Neuronal stem cell (in vitro differentiated cells): ENCODE measurements around the gene PIGV.

Experiments
- DNase-seq: peaks from one replicate; pipeline ENCODE4 v3.0.0-alpha.2; 2013; ENCODE audit warnings: low spot score
- H2AFZ ChIP-seq: one replicate; pipeline ENCODE4 v1.6.1; 2013; ENCODE audit warnings: mild to moderate bottlenecking, low read length, inconsistent platforms
- H2AK5ac ChIP-seq: 2 replicates; pipeline ENCODE4 v1.6.1; 2013; ENCODE audit warnings: low read depth, mild to moderate bottlenecking, inconsistent platforms, low read length, moderate library complexity, mixed read lengths
- H2BK120ac ChIP-seq: 2 replicates; pipeline ENCODE4 v1.6.1; 2013; ENCODE audit warnings: low read depth, mild to moderate bottlenecking, inconsistent platforms, low read length, moderate library complexity, mixed read lengths
- H2BK12ac ChIP-seq: one replicate; pipeline ENCODE4 v1.6.1; 2013; ENCODE audit warnings: low read length, inconsistent platforms
- H2BK15ac ChIP-seq: 2 replicates; pipeline ENCODE4 v1.6.1; 2013; ENCODE audit warnings: mild to moderate bottlenecking, low read length, inconsistent platforms, mixed read lengths
- H2BK5ac ChIP-seq: one replicate; pipeline ENCODE4 v1.6.1; 2013; ENCODE audit warnings: inconsistent platforms, mild to moderate bottlenecking, low read length, moderate library complexity
- H3K14ac ChIP-seq: one replicate; pipeline ENCODE4 v1.6.1; 2013; ENCODE audit warnings: low read length, inconsistent platforms
- H3K18ac ChIP-seq: 2 replicates; pipeline ENCODE4 v1.6.1; 2013; ENCODE audit warnings: low read length, inconsistent platforms
- H3K23ac ChIP-seq: 2 replicates; pipeline ENCODE4 v1.6.1; 2013; ENCODE audit warnings: low read depth, mild to moderate bottlenecking, mixed read lengths, low read length, inconsistent platforms; ENCODE audit not compliant: poor library complexity
- H3K27ac ChIP-seq: replicated peaks from 3 replicates; pipeline ENCODE4 v1.5.1; 2013; ENCODE audit warnings: low read length, inconsistent platforms
- H3K27me3 ChIP-seq, 3 experiments: 2 replicates each; pipeline ENCODE4 v1.6.1; 2013; ENCODE audit warnings: low read length in 3 of 3, mild to moderate bottlenecking in 2 of 3, inconsistent platforms in 1 of 3, low read depth in 1 of 3, mixed read lengths in 1 of 3, moderate library complexity in 1 of 3; ENCODE audit not compliant: control insufficient read depth in 3 of 3, insufficient read depth in 3 of 3
- H3K36me3 ChIP-seq, 2 donors: replicated peaks in 1 of 2; 2 replicates each; pipeline ENCODE4 v1.6.1; 2013; ENCODE audit warnings: low read length in 2 of 2; ENCODE audit not compliant: control insufficient read depth in 2 of 2, insufficient read depth in 2 of 2
- H3K4ac ChIP-seq: 2 replicates; pipeline ENCODE4 v1.6.1; 2013; ENCODE audit warnings: inconsistent platforms, mild to moderate bottlenecking, low read length, moderate library complexity
- H3K4me1 ChIP-seq, 2 donors: 1 replicate in 1 of 2; 2 replicates in 1 of 2; pipeline ENCODE4 v1.6.1; 2013; ENCODE audit warnings: low read length in 2 of 2, low read depth in 1 of 2; ENCODE audit not compliant: control insufficient read depth in 2 of 2, insufficient read depth in 1 of 2
- H3K4me2 ChIP-seq: one replicate; pipeline ENCODE4 v1.6.1; 2013; ENCODE audit warnings: mild to moderate bottlenecking, low read length, inconsistent platforms; ENCODE audit not compliant: insufficient read depth, poor library complexity, severe bottlenecking
- H3K4me3 ChIP-seq, 2 donors: 2 replicates each; pipeline ENCODE4 v1.5.1; 2013; ENCODE audit warnings: low read length in 2 of 2, mild to moderate bottlenecking in 2 of 2, inconsistent platforms in 1 of 2, moderate library complexity in 1 of 2
- H3K79me1 ChIP-seq: one replicate; pipeline ENCODE4 v1.6.1; 2013; ENCODE audit warnings: low read depth, mild to moderate bottlenecking, inconsistent platforms, low read length, moderate library complexity
- H3K9ac ChIP-seq: one replicate; pipeline ENCODE4 v1.6.1; 2013; ENCODE audit warnings: mild to moderate bottlenecking, low read depth, low read length, inconsistent platforms; ENCODE audit not compliant: poor library complexity
- H3K9me3 ChIP-seq, 2 donors: replicated peaks in 1 of 2; 2 replicates each; pipeline versions ENCODE3 to v1.6.1; 2013; ENCODE audit warnings: low read length in 2 of 2, mild to moderate bottlenecking in 2 of 2, inconsistent platforms in 1 of 2, low read depth in 1 of 2, mixed read lengths in 1 of 2, moderate library complexity in 1 of 2; ENCODE audit not compliant: control insufficient read depth in 2 of 2, insufficient read depth in 1 of 2
- H4K8ac ChIP-seq: one replicate; pipeline ENCODE4 v1.6.1; 2013; ENCODE audit warnings: low read depth, mild to moderate bottlenecking, inconsistent platforms, low read length, moderate library complexity
- H4K91ac ChIP-seq: one replicate; pipeline ENCODE4 v1.6.1; 2013; ENCODE audit warnings: low read length, low read depth, mild to moderate bottlenecking, inconsistent platforms; ENCODE audit not compliant: poor library complexity
- WGBS, 2 donors: extraction: QIAGEN DNeasy Blood & Tissue Kit; methylation state at CpG; one replicate each; pipeline ENCODE4 v1.1.7; 2013; ENCODE audit warnings: missing lambda C conversion rate in 2 of 2, mixed read lengths in 1 of 2; ENCODE audit not compliant: insufficient read length in 2 of 2, insufficient replicate concordance in 1 of 2; ENCODE audit errors: extremely low coverage in 2 of 2; 5-methylcytosine and 5-hydroxymethylcytosine counted together

The PIGV gene

GRCh38 chr1:26767714-26768113 is 20.0 kb upstream of the PIGV start:
- no CpG with 5 or more reads among the region's 4 CpGs for WGBS, 2 donors
- H3K9me3 ChIP-seq, result no peaks in the 10 kb centered on the region
- no peak overlapping the region for H2BK12ac ChIP-seq
- peaks cover 0 to 7% of the 10 kb centered on the region in 2 donors for H3K4me1 ChIP-seq
- H3K4ac ChIP-seq, result no peak overlapping the region
- no peak overlapping the region for H3K9ac ChIP-seq
- H2AFZ ChIP-seq, result no peak overlapping the region
- no peak overlapping the region for H2AK5ac ChIP-seq
- H3K36me3 ChIP-seq, result peaks cover 68 to 99% of the 10 kb centered on the region in 2 donors
- no peak overlapping the region for H3K23ac ChIP-seq
- peaks cover 7% of the 10 kb centered on the region for H3K79me1 ChIP-seq
- no peak overlapping the region for H3K18ac ChIP-seq
- no peak for DNase-seq
- H3K27me3 ChIP-seq, result no peaks in the 10 kb centered on the region
- no peak overlapping the region for H2BK5ac ChIP-seq
- no peak overlapping the region for H3K4me3 ChIP-seq
- H2BK120ac ChIP-seq, result no peak overlapping the region
- H3K4me2 ChIP-seq, result no peak overlapping the region
- no peak overlapping the region for H3K14ac ChIP-seq
- no peak overlapping the region for H4K91ac ChIP-seq
- H2BK15ac ChIP-seq, result no peak overlapping the region
- no peak overlapping the region for H4K8ac ChIP-seq
- H3K27ac ChIP-seq, result no peak overlapping the region

GRCh38 chr1:26768755-26769154 is 19.0 kb upstream of the PIGV start:
- Histone ChIP-seq H3K4me2 (no peak overlapping the region), H3K4ac (no peak overlapping the region), H3K9ac (no peak overlapping the region), H3K36me3 (peaks cover 73 to 99% of the 10 kb centered on the region in 2 donors), H3K14ac (no peak overlapping the region), H2BK5ac (no peak overlapping the region), H2BK120ac (no peak overlapping the region), H3K79me1 (peaks cover 5% of the 10 kb centered on the region), H2BK12ac (no peak overlapping the region), H4K8ac (no peak overlapping the region), H4K91ac (no peak overlapping the region), H2BK15ac (no peak overlapping the region), H3K27me3 (no peaks in the 10 kb centered on the region), H3K4me3 (no peak overlapping the region), H3K27ac (no peak overlapping the region), H3K9me3 (no peaks in the 10 kb centered on the region), H3K4me1 (peaks cover 0 to 7% of the 10 kb centered on the region in 2 donors), H3K23ac (no peak overlapping the region), H3K18ac (no peak overlapping the region), H2AK5ac (no peak overlapping the region), H2AFZ (no peak overlapping the region)
- no CpG with 5 or more reads among the region's 3 CpGs for WGBS, 2 donors
- no peak for DNase-seq

- Histone ChIP-seq H3K4me3 (no peak overlapping the region), H3K27ac (peak overlapping the region; percentile 6), H3K9me3 (no peaks in the 10 kb centered on the region), H3K4me2 (no peak overlapping the region), H3K18ac (no peak overlapping the region), H4K91ac (no peak overlapping the region), H3K9ac (no peak overlapping the region), H4K8ac (no peak overlapping the region), H3K4me1 (peaks cover 0 to 7% of the 10 kb centered on the region in 2 donors), H2AFZ (no peak overlapping the region), H2BK15ac (no peak overlapping the region), H3K79me1 (peaks cover 1% of the 10 kb centered on the region), H2BK120ac (no peak overlapping the region), H3K23ac (no peak overlapping the region), H2AK5ac (no peak overlapping the region), H3K4ac (no peak overlapping the region), H2BK5ac (no peak overlapping the region), H2BK12ac (no peak overlapping the region), H3K14ac (no peak overlapping the region), H3K36me3 (peaks cover 83 to 100% of the 10 kb centered on the region in 2 donors), H3K27me3 (no peaks in the 10 kb centered on the region)
- no CpG with 5 or more reads among the region's 3 CpGs for WGBS, 2 donors
- DNase-seq, result no peak
Observed at GRCh38 chr1:26771285-26771642, 16.5 kb upstream of the PIGV start.

GRCh38 chr1:26771643-26772321 is 16.0 kb upstream of the PIGV start:
- WGBS, 2 donors, result no CpG with 5 or more reads among the region's 2 CpGs

More at GRCh38 chr1:26771643-26772321, 16.0 kb upstream of the PIGV start:
- H3K9ac ChIP-seq, result no peak overlapping the region
- H3K23ac ChIP-seq, result no peak overlapping the region
- H2BK15ac ChIP-seq, result no peak overlapping the region
- no peak overlapping the region for H2BK5ac ChIP-seq
- no peak overlapping the region for H3K4ac ChIP-seq
- H3K9me3 ChIP-seq, result no peaks in the 10 kb centered on the region
- H2BK120ac ChIP-seq, result no peak overlapping the region
- peaks cover 1% of the 10 kb centered on the region for H3K79me1 ChIP-seq
- no peak overlapping the region for H4K8ac ChIP-seq
- H3K4me2 ChIP-seq, result no peak overlapping the region
- no peak overlapping the region for H3K4me3 ChIP-seq
- no peak overlapping the region for H2AK5ac ChIP-seq
- H4K91ac ChIP-seq, result no peak overlapping the region
- H3K27me3 ChIP-seq, result no peaks in the 10 kb centered on the region
- H3K14ac ChIP-seq, result no peak overlapping the region
- H3K36me3 ChIP-seq, result peaks cover 79 to 100% of the 10 kb centered on the region in 2 donors
- no peak overlapping the region for H2AFZ ChIP-seq
- H2BK12ac ChIP-seq, result no peak overlapping the region
- DNase-seq, result no peak
- no peak overlapping the region for H3K27ac ChIP-seq
- H3K4me1 ChIP-seq, result peaks cover 0 to 7% of the 10 kb centered on the region in 2 donors
- no peak overlapping the region for H3K18ac ChIP-seq
